MCF 10A (cell line): Measurements from ENCODE around the gene USP14. TPM values are rescaled to one million over a fixed set of nuclear protein-coding genes. Genes with fewer than 3 reads are reported as not detected.

Experiments used
- BruUV-seq: library from RNA; stranded (reverse); fragments of 400-500 nt; replicated peaks from 2 replicates; lab custom pipeline; 2021; lab: Mats Ljungman, UMichigan
- CTCF ChIA-PET: fragments of 300-600 bp; sonication (Branson Sonifier 250); formaldehyde crosslinking; extraction: SDS; loops from one replicate; lab custom pipeline; 2021; ENCODE audit warnings: antibody characterized with exemption, inconsistent platforms; lab: Yijun Ruan, JAX
- POLR2A ChIA-PET: fragments of 300-600, 350-650 bp; sonication (Branson Sonifier 250); formaldehyde crosslinking; extraction: SDS; loops from one replicate; lab custom pipeline; 2020; ENCODE audit warnings: antibody characterized with exemption, inconsistent platforms; lab: Yijun Ruan, JAX
- DNase-seq: peaks from one replicate; pipeline ENCODE4 v3.0.0-alpha.2; 2018; ENCODE audit not compliant: unreplicated experiment
- H3K27ac Mint-ChIP-seq: one replicate; pipeline ENCODE4 v1.8.0; 2022; ENCODE audit warnings: mild to moderate bottlenecking, low read depth, mixed read lengths; ENCODE audit not compliant: unreplicated experiment
- H3K27me3 Mint-ChIP-seq: one replicate; pipeline ENCODE4 v1.8.0; 2022; ENCODE audit warnings: mixed read lengths; ENCODE audit not compliant: insufficient read depth, unreplicated experiment
- H3K36me3 Mint-ChIP-seq: one replicate; pipeline ENCODE4 v1.8.0; 2022; ENCODE audit warnings: mild to moderate bottlenecking, moderate library complexity, mixed read lengths; ENCODE audit not compliant: insufficient read depth, unreplicated experiment
- H3K4me1 Mint-ChIP-seq: one replicate; pipeline ENCODE4 v1.8.0; 2022; ENCODE audit warnings: mixed read lengths; ENCODE audit not compliant: insufficient read depth, unreplicated experiment
- H3K4me3 Mint-ChIP-seq: one replicate; pipeline ENCODE4 v1.8.0; 2022; ENCODE audit warnings: mild to moderate bottlenecking, moderate library complexity, mixed read lengths; ENCODE audit not compliant: unreplicated experiment
- H3K9me3 Mint-ChIP-seq: one replicate; pipeline ENCODE4 v1.8.0; 2022; ENCODE audit warnings: mixed read lengths; ENCODE audit not compliant: unreplicated experiment
- intact Hi-C: fragments of 100-400 bp; cut with micrococcal nuclease; formaldehyde crosslinking; loops from 2 replicates; pipeline ENCODE4 v1.14.1; 2022
- total RNA-seq: library from RNA; stranded (reverse); gene quantifications from 2 replicates; pipeline ENCODE4 v1.2.3, GENCODE V29; 2022
- TF ChIP-seq, protein P1 (sequence below): fragments of 200-600 bp; IDR thresholded peaks from one replicate; pipeline ENCODE4 v1.8.0; 2022; ENCODE audit warnings: antibody characterized with exemption, mild to moderate bottlenecking; ENCODE audit not compliant: unreplicated experiment

The USP14 gene
- total RNA-seq, 1 experiment from 2014 or later: 76.7 TPM

DNA sequence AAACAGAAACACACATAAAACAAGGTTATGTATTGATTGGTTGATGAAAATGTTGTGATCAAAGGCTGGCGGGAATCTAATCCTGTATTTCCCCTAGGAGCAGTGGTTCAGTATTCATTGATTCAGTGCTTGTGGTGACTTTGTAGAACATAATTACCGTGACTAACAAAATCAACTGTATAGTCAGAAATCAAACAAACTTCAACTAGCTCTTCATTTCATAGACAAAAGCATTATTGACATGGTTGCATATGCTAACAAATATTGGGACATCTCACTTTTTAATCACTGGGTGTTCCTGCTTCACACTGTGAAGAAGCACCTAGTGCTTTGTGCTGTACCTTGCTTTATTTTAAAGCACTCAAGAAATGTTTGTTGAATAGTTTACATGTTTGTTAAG, 41.4 kb downstream of the USP14 start:
- Mint-ChIP-seq H3K9me3 (no peaks in the 10 kb centered on the region), H3K36me3 (peaks cover 69% of the 10 kb centered on the region), H3K27ac (no peak overlapping the region), H3K27me3 (no peaks in the 10 kb centered on the region), H3K4me3 (no peak overlapping the region), H3K4me1 (no peaks in the 10 kb centered on the region)
- TF ChIP-seq, protein P1, sequence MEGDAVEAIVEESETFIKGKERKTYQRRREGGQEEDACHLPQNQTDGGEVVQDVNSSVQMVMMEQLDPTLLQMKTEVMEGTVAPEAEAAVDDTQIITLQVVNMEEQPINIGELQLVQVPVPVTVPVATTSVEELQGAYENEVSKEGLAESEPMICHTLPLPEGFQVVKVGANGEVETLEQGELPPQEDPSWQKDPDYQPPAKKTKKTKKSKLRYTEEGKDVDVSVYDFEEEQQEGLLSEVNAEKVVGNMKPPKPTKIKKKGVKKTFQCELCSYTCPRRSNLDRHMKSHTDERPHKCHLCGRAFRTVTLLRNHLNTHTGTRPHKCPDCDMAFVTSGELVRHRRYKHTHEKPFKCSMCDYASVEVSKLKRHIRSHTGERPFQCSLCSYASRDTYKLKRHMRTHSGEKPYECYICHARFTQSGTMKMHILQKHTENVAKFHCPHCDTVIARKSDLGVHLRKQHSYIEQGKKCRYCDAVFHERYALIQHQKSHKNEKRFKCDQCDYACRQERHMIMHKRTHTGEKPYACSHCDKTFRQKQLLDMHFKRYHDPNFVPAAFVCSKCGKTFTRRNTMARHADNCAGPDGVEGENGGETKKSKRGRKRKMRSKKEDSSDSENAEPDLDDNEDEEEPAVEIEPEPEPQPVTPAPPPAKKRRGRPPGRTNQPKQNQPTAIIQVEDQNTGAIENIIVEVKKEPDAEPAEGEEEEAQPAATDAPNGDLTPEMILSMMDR: no peak
- ChIA-PET CTCF (no interaction called here), POLR2A (interaction anchor here (1.7 kb wide), 1 partner anchor 9 kb away, joined by 6 read pairs; no protein-coding TSS in a partner anchor)
- intact Hi-C loops: no loop called here
- BruUV-seq: no TSS peak
- no peak for DNase-seq

DNA sequence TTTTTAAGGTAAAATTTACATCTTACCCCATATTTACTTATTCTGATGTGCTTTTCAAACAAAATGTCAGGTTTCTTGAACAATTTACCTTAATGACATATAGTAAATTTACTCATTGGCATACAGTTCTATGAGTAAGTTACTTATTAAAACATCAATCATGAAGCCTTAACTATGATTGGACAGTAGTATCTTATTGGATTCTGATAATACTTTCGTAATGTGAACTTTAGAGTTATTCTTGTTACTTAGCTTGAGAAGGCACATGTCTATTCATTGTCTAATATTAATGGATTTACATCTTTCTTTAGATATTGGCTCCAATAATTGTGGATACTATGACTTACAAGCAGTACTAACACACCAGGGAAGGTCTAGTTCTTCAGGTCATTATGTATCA, 51.7 kb downstream of the USP14 start:
- peaks cover 12% of the 10 kb centered on the region for H3K4me1 Mint-ChIP-seq
- CTCF ChIA-PET: no interaction called here
- intact Hi-C loops: no loop called here
- no peak for DNase-seq
- TF ChIP-seq, protein P1: no peak
- no peak overlapping the region for H3K4me3 Mint-ChIP-seq
- BruUV-seq: no TSS peak
- no peaks in the 10 kb centered on the region for H3K27me3 Mint-ChIP-seq
- POLR2A ChIA-PET: no interaction called here
- no peaks in the 10 kb centered on the region for H3K9me3 Mint-ChIP-seq
- H3K27ac Mint-ChIP-seq: peak overlapping the region; percentile 63
- peaks cover 93% of the 10 kb centered on the region for H3K36me3 Mint-ChIP-seq

DNA sequence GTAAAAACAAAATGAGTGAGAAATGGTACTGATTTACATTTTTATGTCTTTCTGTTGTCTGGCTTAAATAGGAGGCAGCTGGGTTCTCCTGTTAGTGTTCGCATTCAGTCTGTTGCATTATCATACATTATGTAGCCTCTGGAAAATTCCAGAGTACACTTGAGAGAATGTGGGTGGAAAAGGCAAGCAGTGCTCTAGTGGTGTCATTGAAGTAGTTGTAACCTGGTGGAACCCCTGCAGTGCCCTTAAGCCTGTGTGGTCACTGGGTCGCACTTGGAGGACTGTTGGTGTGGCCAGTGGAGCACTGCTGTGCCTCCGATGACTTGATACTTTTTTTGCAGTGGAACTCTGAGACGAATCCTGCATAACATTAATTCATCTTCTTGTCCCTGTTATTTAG, 52.4 kb downstream of the USP14 start:
- H3K27me3 Mint-ChIP-seq: no peaks in the 10 kb centered on the region

DNA sequence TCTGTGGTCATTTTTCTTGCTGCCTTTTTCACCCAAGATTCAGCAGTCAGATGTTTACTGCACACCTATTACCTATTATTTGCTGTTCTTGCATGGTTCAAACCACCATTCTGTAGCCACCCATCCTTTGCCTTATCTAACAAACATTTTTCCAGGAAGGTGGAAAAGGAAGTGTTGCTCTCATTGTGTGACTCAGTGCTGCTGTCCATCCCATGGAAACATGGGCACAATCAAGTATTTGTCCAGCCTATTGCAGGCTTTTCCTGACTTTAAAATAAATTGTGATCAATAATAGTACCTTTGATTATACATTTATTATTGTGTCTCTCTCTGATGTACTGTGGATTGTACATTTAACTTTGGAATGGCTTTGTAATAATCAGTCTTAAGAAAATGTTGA, 53.2 kb downstream of the USP14 start:
- peaks cover 93% of the 10 kb centered on the region for H3K36me3 Mint-ChIP-seq
- H3K27me3 Mint-ChIP-seq: no peaks in the 10 kb centered on the region
- no peaks in the 10 kb centered on the region for H3K4me1 Mint-ChIP-seq
- intact Hi-C loops: no loop called here
- POLR2A ChIA-PET: interaction anchor here (0.6 kb wide), 1 partner anchor 701 kb away, joined by 3 read pairs; no protein-coding TSS in a partner anchor
- TF ChIP-seq, protein P1: no peak
- no peaks in the 10 kb centered on the region for H3K9me3 Mint-ChIP-seq
- CTCF ChIA-PET: interaction anchor here (0.6 kb wide), 1 partner anchor 313 kb away, joined by 3 read pairs; no protein-coding TSS in a partner anchor
- H3K27ac Mint-ChIP-seq: no peak overlapping the region
- DNase-seq: no peak
- BruUV-seq: TSS peak; percentile 53
- no peak overlapping the region for H3K4me3 Mint-ChIP-seq

More for the DNA sequence above, 52.4 kb downstream of the USP14 start:
- ChIA-PET POLR2A (interaction anchor here (0.6 kb wide), 1 partner anchor 15 kb away, joined by 5 read pairs; no protein-coding TSS in a partner anchor), CTCF (interaction anchor here (0.6 kb wide), 2 partner anchors 22 to 314 kb away, joined by 3 to 4 read pairs; no protein-coding TSS in a partner anchor)
- no peak for DNase-seq
- no peaks in the 10 kb centered on the region for H3K9me3 Mint-ChIP-seq
- peaks cover 93% of the 10 kb centered on the region for H3K36me3 Mint-ChIP-seq
- TF ChIP-seq, protein P1: no peak
- no peak overlapping the region for H3K4me3 Mint-ChIP-seq
- intact Hi-C loops: no loop called here
- no TSS peak for BruUV-seq
- no peak overlapping the region for H3K27ac Mint-ChIP-seq
- H3K4me1 Mint-ChIP-seq: peaks cover 8% of the 10 kb centered on the region
